Astrocyte (in vitro differentiated cells and primary cell): ENCODE data around the gene POLN. TPM values are rescaled to one million over a fixed set of nuclear protein-coding genes. Genes with fewer than 3 reads are reported as not detected.

Source experiments
- DNase-seq: peaks from one replicate; pipeline ENCODE4 v3.0.0-alpha.2; 2010; ENCODE audit warnings: low read depth
- FAIRE-seq: peaks from 2 replicates; lab custom pipeline; 2011; peaks lifted over from hg19 to GRCh38; lab: Jason Lieb, UNC
- H2AFZ ChIP-seq: 2 replicates; pipeline ENCODE4 v1.6.0; 2012; ENCODE audit warnings: low read depth, low read length, inconsistent platforms
- H3K27ac ChIP-seq: 2 replicates; pipeline ENCODE4 v1.5.1; 2011; ENCODE audit warnings: low read depth, low read length, inconsistent platforms
- H3K27me3 ChIP-seq: 2 replicates; pipeline ENCODE4 v1.6.0; 2011; ENCODE audit warnings: low read length, inconsistent platforms; ENCODE audit not compliant: insufficient read depth
- H3K36me3 ChIP-seq: 2 replicates; pipeline ENCODE4 v1.5.1; 2011; ENCODE audit warnings: low read length, inconsistent platforms; ENCODE audit not compliant: insufficient read depth
- H3K4me1 ChIP-seq: 2 replicates; pipeline ENCODE4 v1.5.1; 2011; ENCODE audit warnings: low read length, inconsistent platforms; ENCODE audit not compliant: insufficient read depth
- H3K4me2 ChIP-seq: 2 replicates; pipeline ENCODE4 v1.6.0; 2012; ENCODE audit warnings: low read length, inconsistent platforms
- H3K4me3 ChIP-seq: 2 replicates; pipeline ENCODE4 v1.5.1; 2011; ENCODE audit warnings: low read depth, mild to moderate bottlenecking, low read length, inconsistent platforms; ENCODE audit not compliant: insufficient read depth
- H3K79me2 ChIP-seq: 2 replicates; pipeline ENCODE4 v1.6.0; 2012; ENCODE audit warnings: mild to moderate bottlenecking, low read length, inconsistent platforms; ENCODE audit not compliant: insufficient read depth
- H3K9ac ChIP-seq: 2 replicates; pipeline ENCODE4 v1.6.0; 2012; ENCODE audit warnings: mild to moderate bottlenecking, low read length, inconsistent platforms
- H3K9me3 ChIP-seq: 2 replicates; pipeline ENCODE4 v1.5.1; 2012; ENCODE audit warnings: low read depth, mild to moderate bottlenecking, low read length, inconsistent platforms; ENCODE audit not compliant: insufficient read depth
- H4K20me1 ChIP-seq: 2 replicates; pipeline ENCODE4 v1.6.0; 2012; ENCODE audit warnings: low read length, inconsistent platforms; ENCODE audit not compliant: insufficient read depth
- H3K27ac Mint-ChIP-seq: one replicate; pipeline ENCODE4 v1.8.0; 2021; ENCODE audit warnings: mild to moderate bottlenecking, mixed read lengths; ENCODE audit not compliant: unreplicated experiment
- H3K27me3 Mint-ChIP-seq: one replicate; pipeline ENCODE4 v1.8.0; 2021; ENCODE audit warnings: low read depth, mixed read lengths; ENCODE audit not compliant: unreplicated experiment
- H3K36me3 Mint-ChIP-seq: one replicate; pipeline ENCODE4 v1.8.0; 2021; ENCODE audit warnings: low read depth, mixed read lengths; ENCODE audit not compliant: unreplicated experiment
- H3K4me1 Mint-ChIP-seq: one replicate; pipeline ENCODE4 v1.8.0; 2021; ENCODE audit warnings: low read depth, mixed read lengths; ENCODE audit not compliant: unreplicated experiment
- H3K4me3 Mint-ChIP-seq: one replicate; pipeline ENCODE4 v1.8.0; 2021; ENCODE audit warnings: mild to moderate bottlenecking, moderate library complexity, mixed read lengths; ENCODE audit not compliant: unreplicated experiment
- H3K9me3 Mint-ChIP-seq: one replicate; pipeline ENCODE4 v1.8.0; 2021; ENCODE audit warnings: mild to moderate bottlenecking, mixed read lengths; ENCODE audit not compliant: unreplicated experiment
- CTCF ChIP-seq: IDR thresholded peaks from 2 replicates; pipeline ENCODE4 v1.5.1; 2011; ENCODE audit warnings: low read depth, mild to moderate bottlenecking, inconsistent platforms, low read length, moderate library complexity; ENCODE audit not compliant: insufficient read depth
- EZH2 ChIP-seq: IDR thresholded peaks from 2 replicates; pipeline ENCODE4 v1.6.1; 2012; ENCODE audit warnings: mild to moderate bottlenecking, low read length, inconsistent platforms; ENCODE audit not compliant: insufficient read depth
- total RNA-seq: library from RNA; stranded (reverse); gene quantifications from 2 replicates; pipeline ENCODE4 v1.2.1, GENCODE V29; 2021

Gene POLN
- total RNA-seq, 1 donor from 2014 or later: 3.1 TPM

GRCh38 chr4:2069161-2069971 lies 172.6 kb downstream of the POLN start:
- peaks cover 2% of the 10 kb centered on the region for H3K27me3 ChIP-seq
- H2AFZ ChIP-seq: no peak overlapping the region
- H3K4me3 ChIP-seq: no peak overlapping the region
- H3K27me3 Mint-ChIP-seq: peaks cover 11% of the 10 kb centered on the region
- no peak overlapping the region for H3K27ac ChIP-seq
- H3K27ac Mint-ChIP-seq: no peak overlapping the region
- no peaks in the 10 kb centered on the region for H3K36me3 Mint-ChIP-seq
- H3K36me3 ChIP-seq: no peaks in the 10 kb centered on the region
- FAIRE-seq (no peak), DNase-seq (no peak)
- H3K4me1 ChIP-seq: no peaks in the 10 kb centered on the region
- no peaks in the 10 kb centered on the region for H3K4me1 Mint-ChIP-seq
- no peak overlapping the region for H3K9ac ChIP-seq
- H4K20me1 ChIP-seq: no peaks in the 10 kb centered on the region
- no peaks in the 10 kb centered on the region for H3K79me2 ChIP-seq
- H3K4me3 Mint-ChIP-seq: no peak overlapping the region
- H3K4me2 ChIP-seq: no peak overlapping the region
- TF ChIP-seq EZH2 (no peak), CTCF (no peak)
- peaks cover 4% of the 10 kb centered on the region for H3K9me3 ChIP-seq
- H3K9me3 Mint-ChIP-seq: no peaks in the 10 kb centered on the region

- H4K20me1 ChIP-seq: no peaks in the 10 kb centered on the region
- H3K4me3 ChIP-seq: no peak overlapping the region
- Mint-ChIP-seq H3K9me3 (no peaks in the 10 kb centered on the region), H3K4me3 (no peak overlapping the region), H3K36me3 (no peaks in the 10 kb centered on the region), H3K27me3 (peaks cover 9% of the 10 kb centered on the region), H3K4me1 (no peaks in the 10 kb centered on the region), H3K27ac (no peak overlapping the region)
- H3K27me3 ChIP-seq: peaks cover 2% of the 10 kb centered on the region
- H3K4me1 ChIP-seq: no peaks in the 10 kb centered on the region
- H3K27ac ChIP-seq: no peak overlapping the region
- H3K9ac ChIP-seq: no peak overlapping the region
- no peak overlapping the region for H2AFZ ChIP-seq
- no peaks in the 10 kb centered on the region for H3K36me3 ChIP-seq
- H3K4me2 ChIP-seq: no peak overlapping the region
- no peak for FAIRE-seq
- TF ChIP-seq EZH2: no peak
- no peak for TF ChIP-seq CTCF
- no peak for DNase-seq
- H3K79me2 ChIP-seq: no peaks in the 10 kb centered on the region
- peaks cover 4% of the 10 kb centered on the region for H3K9me3 ChIP-seq
Measured at GRCh38 chr4:2068566-2068965, 173.4 kb downstream of the POLN start.

- Histone ChIP-seq H3K27me3 (peaks cover 2% of the 10 kb centered on the region), H3K4me2 (no peak overlapping the region), H3K79me2 (no peaks in the 10 kb centered on the region), H3K4me1 (no peaks in the 10 kb centered on the region), H3K36me3 (no peaks in the 10 kb centered on the region), H4K20me1 (no peaks in the 10 kb centered on the region), H2AFZ (no peak overlapping the region), H3K9me3 (peaks cover 4% of the 10 kb centered on the region), H3K9ac (no peak overlapping the region), H3K27ac (no peak overlapping the region), H3K4me3 (no peak overlapping the region)
- Mint-ChIP-seq H3K27me3 (peaks cover 9% of the 10 kb centered on the region), H3K27ac (no peak overlapping the region), H3K9me3 (no peaks in the 10 kb centered on the region), H3K4me3 (no peak overlapping the region), H3K36me3 (no peaks in the 10 kb centered on the region), H3K4me1 (no peaks in the 10 kb centered on the region)
- no peak for FAIRE-seq
- DNase-seq: no peak
- TF ChIP-seq CTCF (no peak), EZH2 (no peak)
Measured at GRCh38 chr4:2068198-2068470, 173.8 kb downstream of the POLN start.
